Lower lobe of right lung (tissue), 2 donors: ENCODE data around the gene PYGB. TPM values are rescaled to one million over a fixed set of nuclear protein-coding genes. Genes with fewer than 3 reads are reported as not detected.

ENCODE experiments used
- ATAC-seq, 2 donors: fragments of 200-7000 bp; cut with Tn5 transposase; one replicate each; pipeline ENCODE4 v1.9.1; 2020 to 2022; ENCODE audit warnings: mild to moderate bottlenecking in 2 of 2, moderate library complexity in 2 of 2
- DNase-seq: peaks from one replicate; pipeline ENCODE4 v3.0.0-alpha.2; 2020
- H3K27ac ChIP-seq: fragments of 200-600 bp; one replicate; pipeline ENCODE4 v1.8.0; 2022
- H3K27me3 ChIP-seq: fragments of 200-600 bp; one replicate; pipeline ENCODE4 v1.8.0; 2022; ENCODE audit warnings: low read depth
- H3K36me3 ChIP-seq: fragments of 200-600 bp; one replicate; pipeline ENCODE4 v1.8.0; 2022; ENCODE audit warnings: mild to moderate bottlenecking
- H3K4me1 ChIP-seq: fragments of 200-600 bp; one replicate; pipeline ENCODE4 v1.8.0; 2022
- H3K4me3 ChIP-seq: fragments of 200-600 bp; one replicate; pipeline ENCODE4 v1.8.0; 2022; ENCODE audit warnings: mild to moderate bottlenecking
- H3K9me3 ChIP-seq: fragments of 200-600 bp; one replicate; pipeline ENCODE4 v1.8.0; 2022
- CTCF ChIP-seq: fragments of 200-600 bp; IDR thresholded peaks from one replicate; pipeline ENCODE4 v1.8.0; 2022; ENCODE audit warnings: antibody characterized with exemption, mild to moderate bottlenecking
- intact Hi-C: fragments of 100-400 bp; cut with DNase I; formaldehyde crosslinking; loops from one replicate; pipeline ENCODE4 v1.11.0; 2022
- total RNA-seq: library from RNA; stranded (reverse); fragmentation: NEBNext Ultra II Directional; extraction: Animal tissue kit (Norgen Biotek cat#: 25700); gene quantifications from one replicate; pipeline ENCODE4 v1.2.1, GENCODE V29; 2021
- donor health status: DM: no; HTN: yes; CAD: no; lungs with severe emphysema.

Gene PYGB
- total RNA-seq, 1 donor from 2014 or later, result 57.5 TPM

DNA sequence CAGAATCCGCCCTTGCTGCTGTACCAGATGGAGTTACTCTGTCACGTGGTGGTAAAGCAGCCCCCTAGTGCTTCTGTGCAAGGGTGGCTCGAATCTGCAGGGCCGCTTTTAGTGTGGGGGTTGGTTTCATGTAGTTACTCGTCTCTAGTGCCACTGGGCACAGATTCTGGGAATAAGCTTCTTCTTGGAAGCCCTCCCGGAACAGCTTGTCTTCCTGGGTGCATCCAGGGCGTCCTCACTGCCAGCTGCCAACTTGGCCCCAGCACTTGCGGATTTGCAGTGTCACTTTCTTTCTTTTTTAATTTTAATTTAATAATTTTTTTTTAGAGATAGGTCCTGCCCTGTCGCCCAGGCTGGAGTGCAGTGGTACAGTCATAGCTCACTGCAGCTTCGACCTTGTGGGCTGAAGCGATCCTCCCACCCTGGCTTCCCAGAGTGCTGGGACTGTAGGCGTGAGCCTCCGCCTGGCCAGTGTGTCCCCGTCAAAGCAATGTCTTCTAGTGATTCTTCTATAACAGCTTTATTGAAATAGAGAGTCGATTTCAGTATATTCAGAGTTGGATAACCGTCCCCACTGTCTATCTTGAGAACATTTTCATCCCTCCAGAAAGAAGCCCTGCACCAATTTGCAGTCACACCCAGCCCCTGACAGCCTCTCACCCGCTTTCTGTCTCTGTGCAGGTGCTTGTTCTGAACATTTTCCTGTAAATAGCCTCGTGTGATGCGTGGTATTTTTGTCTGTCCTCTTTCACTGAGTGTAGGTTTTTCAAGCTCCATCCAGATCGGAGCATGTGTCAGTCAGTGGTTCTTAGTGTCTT lies 25.9 kb downstream of the PYGB start:
- no peaks in the 10 kb centered on the region for H3K27me3 ChIP-seq
- DNase-seq (peak; percentile 18), ATAC-seq (no peak)
- TF ChIP-seq CTCF, result no peak
- H3K4me3 ChIP-seq, result no peak overlapping the region
- H3K27ac ChIP-seq, result no peak overlapping the region
- no peaks in the 10 kb centered on the region for H3K9me3 ChIP-seq
- no peaks in the 10 kb centered on the region for H3K4me1 ChIP-seq
- intact Hi-C loops, result no loop called here
- H3K36me3 ChIP-seq, result peaks cover 97% of the 10 kb centered on the region

- Histone ChIP-seq H3K4me3 (no peak overlapping the region), H3K27ac (no peak overlapping the region), H3K36me3 (peaks cover 98% of the 10 kb centered on the region), H3K9me3 (no peaks in the 10 kb centered on the region), H3K4me1 (no peaks in the 10 kb centered on the region), H3K27me3 (no peaks in the 10 kb centered on the region)
- ATAC-seq, result no peak
- no peak for TF ChIP-seq CTCF
- peak; percentile 38 for DNase-seq
- intact Hi-C loops, result no loop called here
Observed at GRCh38 chr20:25274481-25274880, 26.6 kb downstream of the PYGB start.

GRCh38 chr20:25274891-25275812 lies 27.3 kb downstream of the PYGB start:
- Histone ChIP-seq H3K27ac (no peak overlapping the region), H3K9me3 (no peaks in the 10 kb centered on the region), H3K4me1 (no peaks in the 10 kb centered on the region), H3K36me3 (peaks cover 99% of the 10 kb centered on the region), H3K4me3 (no peak overlapping the region), H3K27me3 (no peaks in the 10 kb centered on the region)
- DNase-seq, result peak; percentile 34
- no peak for ATAC-seq
- TF ChIP-seq CTCF, result no peak
- intact Hi-C loops, result no loop called here

- intact Hi-C loops, result no loop called here
- H3K9me3 ChIP-seq, result no peaks in the 10 kb centered on the region
- DNase-seq (peak; percentile 34), ATAC-seq (no peak)
- H3K36me3 ChIP-seq, result peaks cover 99% of the 10 kb centered on the region
- no peak for TF ChIP-seq CTCF
- no peaks in the 10 kb centered on the region for H3K4me1 ChIP-seq
- no peak overlapping the region for H3K27ac ChIP-seq
- H3K27me3 ChIP-seq, result no peaks in the 10 kb centered on the region
- no peak overlapping the region for H3K4me3 ChIP-seq
Observed at GRCh38 chr20:25275813-25276532, 28.1 kb downstream of the PYGB start.

DNA sequence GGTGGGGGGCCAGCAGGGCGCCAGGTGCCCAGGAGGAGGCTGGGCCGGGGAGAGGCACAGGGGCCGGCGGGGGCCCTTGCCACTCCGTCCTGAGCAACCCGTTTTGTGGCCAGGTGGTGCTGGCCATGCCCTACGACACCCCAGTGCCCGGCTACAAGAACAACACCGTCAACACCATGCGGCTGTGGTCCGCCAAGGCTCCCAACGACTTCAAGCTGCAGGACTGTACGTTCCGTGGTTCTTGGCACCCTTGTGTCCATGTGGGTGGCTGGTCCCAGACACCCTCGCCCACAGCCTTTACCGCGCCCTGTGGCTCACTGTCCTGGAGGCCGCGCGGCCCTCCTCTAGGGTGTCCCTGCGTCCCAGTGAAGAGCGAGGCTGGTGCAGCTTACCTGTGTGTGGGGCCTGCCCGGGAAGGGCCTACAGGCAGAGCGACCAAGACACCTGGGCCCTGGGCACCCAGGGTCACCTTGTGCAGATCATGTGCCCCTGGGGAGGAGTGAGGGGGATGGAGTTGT lies 28.7 kb downstream of the PYGB start:
- DNase-seq (peak; percentile 20), ATAC-seq (no peak)
- TF ChIP-seq CTCF, result no peak
- intact Hi-C loops, result no loop called here
- H3K9me3 ChIP-seq, result no peaks in the 10 kb centered on the region
- no peak overlapping the region for H3K27ac ChIP-seq
- no peaks in the 10 kb centered on the region for H3K4me1 ChIP-seq
- no peaks in the 10 kb centered on the region for H3K27me3 ChIP-seq
- H3K4me3 ChIP-seq, result no peak overlapping the region
- peaks cover 99% of the 10 kb centered on the region for H3K36me3 ChIP-seq
